ENCODE results near the gene HMHB1.
A peak's percentile ranks its signal among the peaks of the same experiment; 100 is the strongest.

HMHB1 gene

GRCh38 chr5:143812085-143812705, at the start of gene HMHB1:
TSS of gene HMHB1 (plus strand) at chr5:143812161.
- no peak for DNase-seq (ENCODE audit: low spot score)

GRCh38 chr5:143762636-143763220, 49.2 kb upstream of the HMHB1 start:
- DNase-seq (ENCODE audit: low spot score) = no peak

GRCh38 chr5:143767162-143767561, 44.8 kb upstream of the HMHB1 start:
- DNase-seq (ENCODE audit: low spot score) = no peak

- DNase-seq (ENCODE audit: low spot score) = no peak
Measured at GRCh38 chr5:143769026-143769786, 42.8 kb upstream of the HMHB1 start.

GRCh38 chr5:143770450-143770849, 41.5 kb upstream of the HMHB1 start:
- no peak for DNase-seq (ENCODE audit: low spot score)

- DNase-seq (ENCODE audit: low spot score) = no peak
Measured at GRCh38 chr5:143771189-143771588, 40.8 kb upstream of the HMHB1 start.

- DNase-seq (ENCODE audit: low spot score) = no peak
Measured at GRCh38 chr5:143771602-143772001, 40.4 kb upstream of the HMHB1 start.

GRCh38 chr5:143772621-143773020, 39.3 kb upstream of the HMHB1 start:
- peak; percentile 67 for DNase-seq (ENCODE audit: low spot score)

- DNase-seq (ENCODE audit: low spot score) = peak; percentile 36
Measured at GRCh38 chr5:143775258-143775657, 36.7 kb upstream of the HMHB1 start.

- DNase-seq (ENCODE audit: low spot score) = no peak
Measured at GRCh38 chr5:143776951-143777350, 35.0 kb upstream of the HMHB1 start.

GRCh38 chr5:143779506-143779905, 32.5 kb upstream of the HMHB1 start:
- no peak for DNase-seq (ENCODE audit: low spot score)

- no peak for DNase-seq (ENCODE audit: low spot score)
Measured at GRCh38 chr5:143781993-143782520, 29.9 kb upstream of the HMHB1 start.

GRCh38 chr5:143782588-143783386, 29.2 kb upstream of the HMHB1 start:
- no peak for DNase-seq (ENCODE audit: low spot score)

- no peak for DNase-seq (ENCODE audit: low spot score)
Measured at GRCh38 chr5:143788401-143788800, 23.6 kb upstream of the HMHB1 start.

- DNase-seq (ENCODE audit: low spot score) = no peak
Measured at GRCh38 chr5:143790457-143791112, 21.4 kb upstream of the HMHB1 start.

GRCh38 chr5:143791848-143792731, 19.9 kb upstream of the HMHB1 start:
- no peak for DNase-seq (ENCODE audit: low spot score)

GRCh38 chr5:143793249-143793648, 18.7 kb upstream of the HMHB1 start:
- peak; percentile 16 for DNase-seq (ENCODE audit: low spot score)

GRCh38 chr5:143796125-143796524, 15.8 kb upstream of the HMHB1 start:
- DNase-seq (ENCODE audit: low spot score) = no peak

- DNase-seq (ENCODE audit: low spot score) = no peak
Measured at GRCh38 chr5:143796753-143797152, 15.2 kb upstream of the HMHB1 start.

- DNase-seq (ENCODE audit: low spot score) = no peak
Measured at GRCh38 chr5:143800715-143801114, 11.2 kb upstream of the HMHB1 start.
